Measurements from ENCODE around the gene TFAP2E.
A peak's percentile ranks its signal among the peaks of the same experiment; 100 is the strongest.

The TFAP2E gene

GRCh38 chr1:35598895-35599294, 25.8 kb downstream of the TFAP2E start:
- no peak for DNase-seq

GRCh38 chr1:35599411-35599810, 26.3 kb downstream of the TFAP2E start:
- DNase-seq: no peak

GRCh38 chr1:35600593-35600992, 27.5 kb downstream of the TFAP2E start:
- no peak for DNase-seq

GRCh38 chr1:35603468-35603867, 30.4 kb downstream of the TFAP2E start:
- no peak for DNase-seq

- no peak for DNase-seq
Measured at GRCh38 chr1:35603941-35604340, 30.8 kb downstream of the TFAP2E start.

- no peak for DNase-seq
Measured at GRCh38 chr1:35605071-35605866, 32.2 kb downstream of the TFAP2E start.

- no peak for DNase-seq
Measured at GRCh38 chr1:35605867-35606182, 32.7 kb downstream of the TFAP2E start.

- DNase-seq: no peak
Measured at GRCh38 chr1:35611655-35612054, 38.5 kb downstream of the TFAP2E start.

- no peak for DNase-seq
Measured at GRCh38 chr1:35615440-35615839, 42.3 kb downstream of the TFAP2E start.

GRCh38 chr1:35619237-35620121, 46.4 kb downstream of the TFAP2E start:
- DNase-seq: no peak

- no peak for DNase-seq
Measured at GRCh38 chr1:35622510-35623178, 49.5 kb downstream of the TFAP2E start.

- DNase-seq: no peak
Measured at GRCh38 chr1:35623832-35624231, 50.7 kb downstream of the TFAP2E start.

GRCh38 chr1:35629051-35629450, 55.9 kb downstream of the TFAP2E start:
- DNase-seq: no peak

GRCh38 chr1:35631396-35631795, 58.3 kb downstream of the TFAP2E start:
- DNase-seq: no peak

GRCh38 chr1:35633547-35633946, 60.4 kb downstream of the TFAP2E start:
- no peak for DNase-seq

- peak; percentile 60 for DNase-seq
Measured at GRCh38 chr1:35637401-35637809, 64.3 kb downstream of the TFAP2E start.

- no peak for DNase-seq
Measured at GRCh38 chr1:35640380-35641232, 67.5 kb downstream of the TFAP2E start.

- peak; percentile 97 for DNase-seq
Measured at GRCh38 chr1:35641233-35641866, 68.2 kb downstream of the TFAP2E start, which contains the start of gene PSMB2. Gene PSMB2 (minus strand): TSS chr1:35641526. CDS start chr1:35641432, 94 bp downstream.

- DNase-seq: no peak
Measured at GRCh38 chr1:35642471-35642955, 69.4 kb downstream of the TFAP2E start.

GRCh38 chr1:35644204-35644603, 71.1 kb downstream of the TFAP2E start:
- DNase-seq: no peak
